KMS-11 (cell line): ENCODE measurements around the gene FBXW8.

ENCODE experiments used
- H2AFZ ChIP-seq: fragments of 200-600 bp; sonication (generic); 2 replicates; pipeline ENCODE4 v1.6.1; 2016; ENCODE audit warnings: antibody characterized with exemption, mixed run types, low read depth
- H3K27ac ChIP-seq: fragments of 200-600 bp; sonication (generic); 2 replicates; pipeline ENCODE4 v1.6.1; 2016; ENCODE audit warnings: mild to moderate bottlenecking, mixed run types
- H3K27me3 ChIP-seq: fragments of 200-600 bp; sonication (generic); 2 replicates; pipeline ENCODE4 v1.6.1; 2017; ENCODE audit warnings: mild to moderate bottlenecking, low read depth, mixed run types, moderate library complexity; ENCODE audit not compliant: insufficient read depth
- H3K36me3 ChIP-seq: fragments of 200-600 bp; sonication (generic); 2 replicates; pipeline ENCODE4 v1.6.1; 2017; ENCODE audit warnings: mild to moderate bottlenecking, mixed run types; ENCODE audit not compliant: insufficient read depth
- H3K4me1 ChIP-seq: fragments of 200-600 bp; sonication (generic); 2 replicates; pipeline ENCODE4 v1.6.1; 2016; ENCODE audit warnings: mild to moderate bottlenecking, low read depth, mixed run types; ENCODE audit not compliant: poor library complexity, severe bottlenecking
- H3K4me2 ChIP-seq: fragments of 200-600 bp; sonication (generic); 2 replicates; pipeline ENCODE4 v1.7.0; 2016; ENCODE audit warnings: mild to moderate bottlenecking, mixed run types
- H3K4me3 ChIP-seq: fragments of 200-600 bp; sonication (generic); IDR thresholded peaks from 2 replicates; pipeline ENCODE4 v1.6.1; 2017; ENCODE audit warnings: low read depth, low read length, mixed read lengths; ENCODE audit not compliant: insufficient read depth
- H3K79me2 ChIP-seq: fragments of 200-600 bp; sonication (generic); 2 replicates; pipeline ENCODE4 v1.6.1; 2016; ENCODE audit warnings: low read depth, mixed run types; ENCODE audit not compliant: insufficient read depth
- H3K9ac ChIP-seq: fragments of 200-600 bp; sonication (generic); 2 replicates; pipeline ENCODE4 v1.6.1; 2016; ENCODE audit warnings: mild to moderate bottlenecking, mixed run types
- H4K20me1 ChIP-seq: fragments of 200-600 bp; sonication (generic); 2 replicates; pipeline ENCODE4 v1.6.1; 2016; ENCODE audit warnings: mild to moderate bottlenecking, mixed run types; ENCODE audit not compliant: insufficient read depth
- TF ChIP-seq, protein P1 (sequence below): fragments of 200-600 bp; sonication (generic); conservative IDR thresholded peaks from 2 replicates; pipeline ENCODE4 v1.6.1; 2017; ENCODE audit warnings: low read depth, mild to moderate bottlenecking, antibody characterized with exemption, low read length, moderate library complexity, mixed read lengths

FBXW8 gene

DNA sequence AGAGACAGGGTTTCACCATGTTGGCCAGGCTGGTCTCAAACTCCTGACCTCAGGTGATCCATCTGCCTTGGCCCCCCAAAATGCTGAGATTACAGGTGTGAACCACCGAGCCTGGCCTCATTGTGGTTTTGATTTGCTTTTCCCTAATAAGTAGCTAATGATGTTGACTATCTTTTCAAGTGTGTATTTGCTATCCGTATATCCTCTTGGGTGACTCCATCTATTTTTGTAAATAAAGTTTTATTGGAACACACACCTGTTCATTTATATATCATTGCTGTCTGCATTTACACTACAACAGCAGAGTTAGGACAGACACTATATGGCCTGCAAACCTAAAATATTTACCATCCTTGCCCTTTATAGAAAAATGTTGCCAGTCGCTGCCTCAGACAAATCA is 15.8 kb upstream of the FBXW8 start:
- no peak overlapping the region for H3K4me3 ChIP-seq
- no peaks in the 10 kb centered on the region for H3K4me1 ChIP-seq
- no peaks in the 10 kb centered on the region for H3K27me3 ChIP-seq
- no peaks in the 10 kb centered on the region for H3K79me2 ChIP-seq
- TF ChIP-seq, protein P1, sequence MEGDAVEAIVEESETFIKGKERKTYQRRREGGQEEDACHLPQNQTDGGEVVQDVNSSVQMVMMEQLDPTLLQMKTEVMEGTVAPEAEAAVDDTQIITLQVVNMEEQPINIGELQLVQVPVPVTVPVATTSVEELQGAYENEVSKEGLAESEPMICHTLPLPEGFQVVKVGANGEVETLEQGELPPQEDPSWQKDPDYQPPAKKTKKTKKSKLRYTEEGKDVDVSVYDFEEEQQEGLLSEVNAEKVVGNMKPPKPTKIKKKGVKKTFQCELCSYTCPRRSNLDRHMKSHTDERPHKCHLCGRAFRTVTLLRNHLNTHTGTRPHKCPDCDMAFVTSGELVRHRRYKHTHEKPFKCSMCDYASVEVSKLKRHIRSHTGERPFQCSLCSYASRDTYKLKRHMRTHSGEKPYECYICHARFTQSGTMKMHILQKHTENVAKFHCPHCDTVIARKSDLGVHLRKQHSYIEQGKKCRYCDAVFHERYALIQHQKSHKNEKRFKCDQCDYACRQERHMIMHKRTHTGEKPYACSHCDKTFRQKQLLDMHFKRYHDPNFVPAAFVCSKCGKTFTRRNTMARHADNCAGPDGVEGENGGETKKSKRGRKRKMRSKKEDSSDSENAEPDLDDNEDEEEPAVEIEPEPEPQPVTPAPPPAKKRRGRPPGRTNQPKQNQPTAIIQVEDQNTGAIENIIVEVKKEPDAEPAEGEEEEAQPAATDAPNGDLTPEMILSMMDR = no peak
- no peak overlapping the region for H3K4me2 ChIP-seq
- no peak overlapping the region for H3K9ac ChIP-seq
- H3K36me3 ChIP-seq = no peaks in the 10 kb centered on the region
- H2AFZ ChIP-seq = no peak overlapping the region
- H3K27ac ChIP-seq = no peak overlapping the region
- no peaks in the 10 kb centered on the region for H4K20me1 ChIP-seq

DNA sequence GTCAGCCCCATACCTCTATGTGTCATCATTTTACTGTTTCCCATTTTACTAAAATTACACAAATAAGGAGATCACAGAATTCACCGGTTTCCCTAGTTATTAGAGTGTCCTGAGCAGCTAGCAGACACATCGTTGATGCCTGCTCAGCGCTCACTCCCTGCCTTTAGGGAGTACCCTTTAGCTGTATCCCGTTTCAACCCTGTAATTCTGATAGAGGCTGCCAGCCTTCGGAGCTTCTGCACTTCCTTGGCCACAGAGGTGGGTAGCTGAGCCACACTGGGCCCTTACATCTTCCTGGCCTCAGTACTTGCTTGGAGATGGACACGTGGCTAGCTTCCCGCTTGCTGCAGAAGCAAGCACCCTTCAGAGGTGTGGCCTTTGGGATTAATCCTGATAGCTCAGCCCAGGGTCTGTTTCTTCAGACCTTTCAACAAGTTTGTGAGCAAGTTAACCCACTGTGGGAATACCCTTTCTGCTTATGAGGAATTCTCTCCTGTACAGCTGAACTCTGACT is 14.3 kb upstream of the FBXW8 start:
- TF ChIP-seq, protein P1 = no peak
- no peak overlapping the region for H3K4me3 ChIP-seq
- H3K27ac ChIP-seq = no peak overlapping the region
- no peak overlapping the region for H3K9ac ChIP-seq
- H3K4me2 ChIP-seq = no peak overlapping the region
- no peaks in the 10 kb centered on the region for H3K36me3 ChIP-seq
- no peak overlapping the region for H2AFZ ChIP-seq
- no peaks in the 10 kb centered on the region for H3K4me1 ChIP-seq
- no peaks in the 10 kb centered on the region for H4K20me1 ChIP-seq
- H3K79me2 ChIP-seq = no peaks in the 10 kb centered on the region
- no peaks in the 10 kb centered on the region for H3K27me3 ChIP-seq

DNA sequence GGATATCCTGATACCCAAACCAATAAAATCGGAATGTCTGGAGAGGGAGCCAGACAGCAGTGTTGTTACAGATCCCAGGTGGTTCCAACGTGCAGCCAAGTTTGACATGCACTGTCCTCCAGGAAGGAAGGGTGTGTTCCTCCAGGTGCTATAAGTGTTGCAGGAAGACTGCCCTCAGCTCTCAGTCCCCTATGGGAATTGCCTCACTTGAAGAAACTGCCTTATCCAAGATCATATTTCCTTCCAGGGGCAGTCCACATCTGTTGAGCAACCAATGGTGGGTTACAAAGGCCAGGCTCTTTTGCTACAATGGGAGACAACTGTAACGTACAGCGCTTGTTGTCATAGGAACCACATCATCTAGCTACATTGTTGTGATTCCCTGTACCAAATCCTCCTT is 13.3 kb upstream of the FBXW8 start:
- Histone ChIP-seq H2AFZ (no peak overlapping the region), H3K79me2 (no peaks in the 10 kb centered on the region), H3K4me1 (no peaks in the 10 kb centered on the region), H3K27me3 (no peaks in the 10 kb centered on the region), H3K36me3 (no peaks in the 10 kb centered on the region), H3K4me3 (no peak overlapping the region), H4K20me1 (no peaks in the 10 kb centered on the region), H3K4me2 (no peak overlapping the region), H3K27ac (no peak overlapping the region), H3K9ac (no peak overlapping the region)
- TF ChIP-seq, protein P1 = no peak

DNA sequence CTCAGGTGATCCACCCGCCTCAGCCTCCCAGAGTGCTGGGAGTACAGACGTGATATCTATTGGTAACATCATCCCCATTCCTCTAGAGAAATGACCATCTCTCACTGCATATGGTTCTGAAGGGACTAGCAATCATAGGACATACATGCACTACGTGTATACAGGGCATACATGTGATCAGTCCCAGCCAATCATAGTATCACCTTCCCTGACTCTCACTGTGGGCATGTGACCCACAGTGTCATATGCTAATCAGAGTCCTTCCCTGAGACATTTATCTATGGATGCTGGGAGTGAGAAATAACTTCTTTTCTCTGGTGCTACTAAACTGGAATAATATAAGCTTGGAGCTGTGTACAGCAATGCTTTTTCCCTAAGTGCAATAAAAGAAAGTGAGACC is 12.1 kb upstream of the FBXW8 start:
- Histone ChIP-seq H3K79me2 (no peaks in the 10 kb centered on the region), H3K4me3 (no peak overlapping the region), H3K4me2 (no peak overlapping the region), H4K20me1 (no peaks in the 10 kb centered on the region), H2AFZ (no peak overlapping the region), H3K36me3 (no peaks in the 10 kb centered on the region), H3K9ac (no peak overlapping the region), H3K27me3 (no peaks in the 10 kb centered on the region), H3K27ac (no peak overlapping the region), H3K4me1 (no peaks in the 10 kb centered on the region)
- TF ChIP-seq, protein P1 = no peak
